ENCODE measurements around the gene ASCL2.
"Not testable (repeated sequence)": the region's sequence is repeated elsewhere in the genome, so short reads cannot be mapped to it uniquely, and the experiment has no call there.

Gene ASCL2

GRCh38 chr11:2259466-2259830, 10.9 kb downstream of the ASCL2 start:
- no peak for DNase-seq

GRCh38 chr11:2258501-2259465, 11.6 kb downstream of the ASCL2 start:
- DNase-seq: no peak

- DNase-seq: no peak
Observed at GRCh38 chr11:2256951-2257700, 13.3 kb downstream of the ASCL2 start.

GRCh38 chr11:2256293-2256913, 14.0 kb downstream of the ASCL2 start:
- no peak for DNase-seq

- no peak for DNase-seq
Observed at GRCh38 chr11:2252018-2252417, 18.4 kb downstream of the ASCL2 start.

- no peak for DNase-seq
Observed at GRCh38 chr11:2251138-2251537, 19.2 kb downstream of the ASCL2 start.

- no peak for DNase-seq
Observed at GRCh38 chr11:2250485-2250884, 19.9 kb downstream of the ASCL2 start.

- no peak for DNase-seq
Observed at GRCh38 chr11:2250041-2250440, 20.3 kb downstream of the ASCL2 start.

- DNase-seq: no peak
Observed at GRCh38 chr11:2249189-2249916, 21.0 kb downstream of the ASCL2 start.

GRCh38 chr11:2248762-2249161, 21.6 kb downstream of the ASCL2 start:
- DNase-seq: no peak

- DNase-seq: no peak
Observed at GRCh38 chr11:2248242-2248641, 22.1 kb downstream of the ASCL2 start.

- DNase-seq: no peak
Observed at GRCh38 chr11:2247496-2247895, 22.9 kb downstream of the ASCL2 start.

GRCh38 chr11:2240834-2241233, 29.6 kb downstream of the ASCL2 start:
- no peak for DNase-seq

GRCh38 chr11:2237457-2238238, 32.7 kb downstream of the ASCL2 start:
- DNase-seq: no peak

- DNase-seq: not testable (repeated sequence)
Observed at GRCh38 chr11:2236381-2237134, 33.8 kb downstream of the ASCL2 start.

- DNase-seq: no peak
Observed at GRCh38 chr11:2235588-2236326, 34.6 kb downstream of the ASCL2 start.

GRCh38 chr11:2234963-2235362, 35.4 kb downstream of the ASCL2 start:
- DNase-seq: no peak

- DNase-seq: no peak
Observed at GRCh38 chr11:2233693-2234455, 36.5 kb downstream of the ASCL2 start.

GRCh38 chr11:2229713-2230297, 40.6 kb downstream of the ASCL2 start:
- no peak for DNase-seq

Measured in activated effector memory CD4-positive, alpha-beta T cell treated with Interleukin-2 at 50 U/mL for 16 hours (primary cell).